GM21515 (cell line): ENCODE results near the gene DUSP9.

Source experiments
- ATAC-seq: cut with Tn5 transposase; IDR thresholded peaks from one replicate; pipeline ENCODE4 v1.9.1; 2021; ENCODE audit not compliant: unreplicated experiment

The DUSP9 gene

GRCh38 chrX:153635788-153636668, 11.0 kb upstream of the DUSP9 start:
- no peak for ATAC-seq

DNA sequence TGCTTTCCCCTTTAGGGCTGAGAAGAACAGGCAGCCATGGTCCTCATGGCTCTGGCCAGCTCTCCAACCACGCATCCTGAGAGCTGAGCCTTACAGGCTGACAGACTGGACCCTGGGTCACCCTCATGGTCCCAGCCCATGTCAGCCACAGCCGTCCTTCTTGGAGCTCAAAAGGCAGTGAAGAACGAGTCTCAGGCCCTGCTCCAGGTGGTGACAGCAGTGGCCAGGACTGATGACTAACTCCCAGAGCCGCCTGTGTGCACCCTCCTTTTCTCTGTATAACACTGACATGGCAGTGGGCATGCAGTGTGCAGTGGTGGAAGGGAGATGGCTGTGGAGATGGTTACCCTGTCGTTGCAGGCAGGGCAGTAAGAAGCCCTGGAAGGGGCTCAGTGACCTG, 10.3 kb upstream of the DUSP9 start:
- ATAC-seq, result no peak

DNA sequence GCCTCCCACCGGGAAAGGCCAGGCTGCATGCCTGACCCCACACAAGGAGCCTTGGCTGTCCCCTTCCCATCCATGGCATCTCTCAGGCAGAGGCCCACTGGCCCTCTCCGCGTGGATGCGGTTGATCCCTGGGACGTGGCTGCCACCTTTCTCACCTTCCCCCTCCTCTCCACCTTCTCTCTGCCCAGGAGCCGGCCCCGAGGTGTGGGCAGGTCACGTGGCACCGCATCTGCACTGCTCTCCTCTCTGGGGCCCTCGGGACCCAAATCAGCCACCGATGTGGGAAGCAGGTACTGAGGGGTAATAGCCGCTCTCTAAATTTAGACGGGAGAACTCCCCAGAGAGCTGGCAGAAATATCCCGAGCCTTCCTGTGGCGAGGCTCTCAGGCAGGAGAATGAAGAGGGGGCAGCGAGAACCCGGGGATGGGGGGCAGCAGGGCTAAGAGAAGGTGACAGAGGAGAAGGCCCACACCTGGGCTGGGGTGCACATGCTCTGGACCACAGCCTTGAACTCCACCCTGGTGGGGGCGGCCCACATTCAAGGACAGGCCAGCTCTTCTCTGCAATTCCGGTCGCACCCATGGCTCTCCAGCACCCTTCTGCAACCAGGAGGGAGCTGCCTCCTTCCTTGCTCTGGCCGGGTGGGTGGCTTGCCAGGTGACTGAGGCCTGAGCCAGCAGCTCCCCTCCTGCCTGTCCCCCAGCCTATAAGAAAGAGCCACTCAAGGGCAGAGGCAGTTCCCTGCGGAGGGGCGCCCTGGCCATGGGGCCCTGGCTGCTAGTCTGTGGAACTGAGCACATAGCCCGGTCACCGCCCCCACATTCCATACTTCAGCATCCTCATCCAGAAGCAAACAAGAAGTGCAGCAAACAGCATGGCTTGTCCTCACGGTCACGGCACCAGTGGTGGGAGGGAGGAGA, 9.6 kb upstream of the DUSP9 start:
- ATAC-seq, result no peak

DNA sequence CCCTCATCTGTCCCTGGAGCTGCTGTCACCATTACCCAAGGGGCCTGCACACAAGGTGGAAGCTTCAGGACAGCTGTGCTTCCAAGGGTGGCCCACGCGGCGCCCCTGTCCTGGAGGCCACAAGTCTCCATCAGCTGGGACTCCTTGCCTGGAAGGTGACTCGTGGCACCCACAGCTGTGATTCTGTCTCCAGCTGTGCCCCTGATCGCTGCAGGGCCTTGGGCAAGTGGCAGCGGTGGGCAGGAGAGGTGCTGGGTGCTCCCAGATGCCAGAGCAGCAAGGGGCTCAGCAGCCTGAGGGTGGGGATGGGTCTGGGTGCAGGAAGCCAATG, 9.0 kb upstream of the DUSP9 start:
- ATAC-seq, result no peak

GRCh38 chrX:153638436-153639176, 8.4 kb upstream of the DUSP9 start:
- ATAC-seq, result no peak

- no peak for ATAC-seq
These were observed 7.6 kb upstream of the DUSP9 start for GRCh38 chrX:153639177-153640044.

GRCh38 chrX:153640045-153640686, 6.8 kb upstream of the DUSP9 start:
- ATAC-seq, result no peak

DNA sequence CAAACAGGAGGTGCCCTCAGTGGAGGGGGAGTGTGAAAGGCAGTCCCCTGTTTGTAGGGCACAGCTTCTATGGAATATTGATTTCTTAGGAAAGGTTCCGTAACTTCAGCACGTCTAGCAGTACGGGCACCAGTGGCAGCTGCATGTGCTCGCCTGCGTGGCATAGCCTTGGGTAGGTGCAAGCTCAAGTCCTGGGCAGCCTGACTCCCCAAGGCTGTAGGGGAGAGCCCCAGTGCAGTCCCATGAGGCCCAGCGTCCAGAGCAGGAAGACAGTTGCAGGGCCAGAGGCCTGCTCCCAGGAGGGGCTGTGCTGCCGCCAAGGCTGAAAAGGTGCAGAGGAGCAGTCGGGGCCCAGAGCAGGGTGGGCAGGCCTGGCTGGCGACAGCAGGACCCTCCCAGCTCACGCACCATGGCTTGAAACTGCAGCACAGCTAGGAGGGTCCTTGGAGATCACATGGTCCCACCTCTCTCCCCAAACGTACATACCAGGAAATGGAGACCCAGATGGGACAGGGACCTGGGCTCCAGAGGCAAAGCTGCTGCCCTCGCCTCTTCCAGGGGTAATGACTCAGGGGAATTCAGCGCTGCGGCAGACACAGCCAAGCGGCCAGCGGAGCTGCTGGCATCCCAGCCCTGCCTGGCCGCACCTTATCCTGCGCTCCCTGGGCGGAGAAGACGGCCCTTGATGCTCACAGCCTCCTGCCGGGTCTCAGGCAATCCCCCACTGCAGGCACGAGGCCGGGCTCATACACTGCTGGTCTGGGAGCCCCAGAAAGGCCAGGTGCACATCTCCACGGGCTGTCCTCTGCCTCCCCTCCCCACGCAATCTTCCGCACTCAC, 6.0 kb upstream of the DUSP9 start:
- ATAC-seq, result no peak

DNA sequence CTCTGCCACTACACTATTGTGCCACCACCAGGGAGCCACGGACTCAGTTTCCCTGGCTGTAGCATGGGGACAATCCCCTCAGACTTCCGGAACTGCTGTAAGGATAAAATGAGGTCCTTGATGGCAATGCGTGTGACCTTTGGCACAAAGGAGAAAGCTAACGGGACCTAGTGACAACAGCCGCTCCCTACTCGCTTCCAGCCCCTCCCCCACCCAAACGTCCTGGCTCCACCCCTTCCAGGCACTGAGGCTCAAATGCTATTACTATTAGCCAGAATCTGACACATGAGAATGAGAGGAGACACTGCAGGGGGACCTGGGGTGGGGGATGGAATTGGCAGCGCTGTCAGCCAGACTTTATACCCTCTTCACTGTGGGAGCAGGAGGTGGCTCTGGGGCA, 5.4 kb upstream of the DUSP9 start:
- no peak for ATAC-seq

DNA sequence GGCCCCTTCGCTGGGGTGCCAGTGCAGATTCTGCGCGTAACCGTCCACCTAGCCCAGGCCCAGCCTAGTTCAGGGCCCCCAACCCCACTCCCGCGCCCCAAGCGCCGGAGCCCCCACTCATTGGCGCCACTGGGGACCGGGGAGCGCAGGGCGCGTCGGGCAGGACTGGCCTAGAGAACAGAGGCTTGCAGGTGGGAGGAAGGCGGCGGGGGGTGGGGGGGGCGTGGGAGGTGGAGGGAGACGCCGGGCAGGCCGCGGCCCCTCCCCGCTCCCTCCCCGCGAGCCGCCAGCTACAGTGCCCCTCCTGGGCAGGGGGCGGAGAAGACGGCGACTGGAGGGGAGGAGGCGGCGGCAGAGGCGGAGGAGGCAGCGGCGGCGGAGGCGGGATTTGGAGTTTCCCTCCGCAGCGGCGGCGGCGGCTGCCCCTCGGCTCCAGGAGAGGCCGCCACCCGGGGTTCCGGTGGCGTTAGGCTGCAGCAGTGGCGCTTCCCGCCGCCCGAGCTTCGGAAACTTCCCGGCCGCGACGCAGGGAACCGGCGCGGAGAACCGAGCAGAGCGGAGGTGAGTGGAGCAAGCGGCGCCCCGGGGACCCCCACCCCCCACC, 4.8 kb upstream of the DUSP9 start:
- ATAC-seq, result no peak

DNA sequence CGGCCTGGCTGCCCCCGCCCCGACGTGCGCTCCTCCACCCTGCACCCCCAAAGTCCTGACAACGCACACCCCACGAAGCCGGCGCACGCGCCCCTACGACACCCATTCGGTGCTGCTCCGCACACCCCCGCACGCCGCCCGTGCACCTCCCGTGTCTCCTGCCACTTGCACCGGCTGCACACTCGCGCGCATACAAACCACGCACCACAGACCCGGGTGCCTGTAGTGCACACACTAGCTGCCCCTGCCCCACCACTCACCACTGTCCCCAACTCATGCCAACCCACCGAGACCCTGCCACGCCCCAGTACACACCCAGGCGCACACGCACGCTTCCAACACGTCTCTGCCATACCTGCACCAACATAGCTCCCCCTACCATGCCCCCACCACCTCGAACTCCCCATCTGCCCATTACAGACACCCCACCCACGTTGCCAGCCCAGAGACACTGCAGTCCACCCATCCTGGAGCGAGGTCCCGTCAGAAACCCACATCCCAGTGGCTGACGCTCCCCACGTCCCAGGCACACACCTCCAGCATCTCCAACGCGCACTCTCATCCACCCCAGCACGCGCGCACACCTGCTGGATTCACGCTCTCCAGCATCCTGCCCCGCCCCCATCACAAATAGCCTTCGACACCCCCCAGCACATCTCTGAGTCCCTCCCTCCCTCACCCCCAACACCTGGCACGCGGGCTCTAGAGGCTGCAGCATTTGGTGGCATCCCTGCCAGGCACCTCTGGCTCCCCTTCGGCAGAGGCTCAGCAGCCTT, 4.2 kb upstream of the DUSP9 start:
- ATAC-seq, result no peak

GRCh38 chrX:153643431-153644351, 3.3 kb upstream of the DUSP9 start:
- ATAC-seq, result no peak

- no peak for ATAC-seq
These were observed 2.5 kb upstream of the DUSP9 start for GRCh38 chrX:153644356-153645125.

DNA sequence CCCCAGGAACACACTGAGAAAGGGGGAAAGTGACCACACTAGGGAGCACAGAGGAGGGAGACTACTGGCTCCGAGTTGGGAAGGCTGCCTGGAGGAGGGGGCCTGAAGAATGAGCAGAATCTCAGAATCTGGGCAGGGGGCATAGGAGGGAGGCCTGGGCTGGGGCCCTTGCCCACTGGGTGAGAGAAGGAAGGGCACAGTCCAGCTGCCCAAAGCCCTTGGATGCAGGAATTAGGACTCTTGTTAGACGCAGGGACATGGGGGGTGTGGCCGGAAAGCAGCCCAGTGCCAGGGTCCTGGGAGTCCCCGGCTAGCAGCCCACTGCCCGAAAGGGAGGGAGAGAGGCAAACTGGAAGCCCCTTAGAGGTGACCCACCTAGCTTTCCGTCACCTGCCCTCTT, 1.9 kb upstream of the DUSP9 start:
- ATAC-seq, result no peak

GRCh38 chrX:153645921-153646488, 998 bp upstream of the DUSP9 start:
- ATAC-seq, result no peak
